Naive B cell (primary cell): ENCODE measurements around the gene SWAP70. TPM values are rescaled to one million over a fixed set of nuclear protein-coding genes. Genes with fewer than 3 reads are reported as not detected.

Source experiments
- ATAC-seq, 2 donors: fragments of 150-1000 bp; cut with Tn5 transposase; 2 replicates each; pipeline ENCODE4 v1.10.0; 2021; ENCODE audit warnings: low read depth in 2 of 2, mild to moderate bottlenecking in 2 of 2, moderate library complexity in 2 of 2
- DNase-seq: peaks from one replicate; pipeline ENCODE4 v3.0.0; 2022
- H3K27ac Mint-ChIP-seq, 6 donors: one replicate each; pipeline ENCODE4 v1.8.0; 2020 to 2022; ENCODE audit warnings: mild to moderate bottlenecking in 6 of 6, mixed read lengths in 6 of 6, moderate library complexity in 5 of 6, inconsistent platforms in 2 of 6
- H3K27me3 Mint-ChIP-seq, 3 donors: one replicate each; pipeline ENCODE4 v1.8.0; 2021 to 2022; ENCODE audit warnings: mixed read lengths in 3 of 3, mild to moderate bottlenecking in 1 of 3
- H3K36me3 Mint-ChIP-seq, 2 donors: one replicate each; pipeline ENCODE4 v1.8.0; 2020 to 2022; ENCODE audit warnings: mixed read lengths in 2 of 2, inconsistent platforms in 1 of 2, mild to moderate bottlenecking in 1 of 2
- H3K4me1 Mint-ChIP-seq, 3 donors: one replicate each; pipeline ENCODE4 v1.8.0; 2020 to 2022; ENCODE audit warnings: mixed read lengths in 3 of 3, inconsistent platforms in 1 of 3, mild to moderate bottlenecking in 1 of 3, moderate library complexity in 1 of 3
- H3K4me3 Mint-ChIP-seq, 8 donors: one replicate each; pipeline ENCODE4 v1.8.0; 2020 to 2022; ENCODE audit warnings: mild to moderate bottlenecking in 8 of 8, mixed read lengths in 8 of 8, moderate library complexity in 8 of 8, inconsistent platforms in 2 of 8
- H3K9me3 Mint-ChIP-seq, 7 donors: one replicate each; pipeline ENCODE4 v1.8.0; 2020 to 2022; ENCODE audit warnings: mixed read lengths in 7 of 7, mild to moderate bottlenecking in 5 of 7, inconsistent platforms in 2 of 7, moderate library complexity in 1 of 7
- polyA plus RNA-seq, 6 donors: library from polyadenylated mRNA; unstranded; fragments of 300-500 nt; fragmentation: Illumina TruSeq; gene quantifications; one replicate each; pipeline ENCODE4 v1.2.3, GENCODE V29; 2021; ENCODE audit warnings: low read depth in 6 of 6

Gene SWAP70
- polyA plus RNA-seq, 6 donors from 2014 or later: 239 to 378 (median 304) TPM

GRCh38 chr11:9626496-9627394, 37.1 kb upstream of the SWAP70 start:
- Mint-ChIP-seq H3K36me3 (no peaks in the 10 kb centered on the region), H3K9me3 (no peaks in the 10 kb centered on the region), H3K4me3 (no peak overlapping the region), H3K4me1 (peaks cover 49 to 58% (median 58%) of the 10 kb centered on the region in 3 donors), H3K27me3 (no peaks in the 10 kb centered on the region), H3K27ac (peak overlapping the region in 1 of 6 donors; percentile 76)
- no peak for DNase-seq
- no peak for ATAC-seq

GRCh38 chr11:9629064-9629463, 34.8 kb upstream of the SWAP70 start:
- Mint-ChIP-seq H3K27ac (peak overlapping the region in 3 of 6 donors; percentile 17 to 49 (median 28)), H3K9me3 (no peaks in the 10 kb centered on the region), H3K27me3 (no peaks in the 10 kb centered on the region), H3K4me1 (peaks cover 55 to 62% (median 61%) of the 10 kb centered on the region in 3 donors), H3K4me3 (no peak overlapping the region), H3K36me3 (no peaks in the 10 kb centered on the region)
- DNase-seq (no peak), ATAC-seq (peak; percentile 56 to 63)

- Mint-ChIP-seq H3K9me3 (no peaks in the 10 kb centered on the region), H3K4me3 (peak overlapping the region in 4 of 8 donors; percentile 47 to 73 (median 57)), H3K27me3 (no peaks in the 10 kb centered on the region), H3K27ac (peak overlapping the region; percentile 26 to 91 (median 82)), H3K4me1 (peaks cover 38 to 65% (median 53%) of the 10 kb centered on the region in 3 donors), H3K36me3 (no peaks in the 10 kb centered on the region)
- ATAC-seq (peak; percentile 75 to 78), DNase-seq (no peak)
These were observed 30.2 kb upstream of the SWAP70 start for GRCh38 chr11:9633679-9634078.

- Mint-ChIP-seq H3K27me3 (no peaks in the 10 kb centered on the region), H3K36me3 (peaks cover 0 to 4% of the 10 kb centered on the region in 2 donors), H3K4me1 (peaks cover 37 to 68% (median 61%) of the 10 kb centered on the region in 3 donors), H3K27ac (peak overlapping the region in 4 of 6 donors; percentile 42 to 86 (median 76)), H3K4me3 (no peak overlapping the region), H3K9me3 (no peaks in the 10 kb centered on the region)
- ATAC-seq (no peak), DNase-seq (no peak)
These were observed 27.2 kb upstream of the SWAP70 start for GRCh38 chr11:9636691-9637090.

- ATAC-seq (no peak), DNase-seq (no peak)
- peaks cover 36 to 75% (median 56%) of the 10 kb centered on the region in 3 donors for H3K4me1 Mint-ChIP-seq
- H3K36me3 Mint-ChIP-seq: peaks cover 0 to 4% of the 10 kb centered on the region in 2 donors
- peak overlapping the region in 3 of 8 donors; percentile 10 to 77 (median 41) for H3K4me3 Mint-ChIP-seq
- H3K27me3 Mint-ChIP-seq: no peaks in the 10 kb centered on the region
- peak overlapping the region; percentile 88 to 96 (median 92) for H3K27ac Mint-ChIP-seq
- no peaks in the 10 kb centered on the region for H3K9me3 Mint-ChIP-seq
These were observed 24.8 kb upstream of the SWAP70 start for GRCh38 chr11:9639099-9639498.

- peak; percentile 58 for DNase-seq
- peaks cover 37 to 75% (median 56%) of the 10 kb centered on the region in 3 donors for H3K4me1 Mint-ChIP-seq
- H3K9me3 Mint-ChIP-seq: no peaks in the 10 kb centered on the region
- H3K27me3 Mint-ChIP-seq: no peaks in the 10 kb centered on the region
- ATAC-seq: peak; percentile 97 to 98
- peak overlapping the region in 6 of 8 donors; percentile 10 to 77 (median 30) for H3K4me3 Mint-ChIP-seq
- H3K27ac Mint-ChIP-seq: peak overlapping the region; percentile 88 to 96 (median 92)
- peaks cover 0 to 4% of the 10 kb centered on the region in 2 donors for H3K36me3 Mint-ChIP-seq
These were observed 23.9 kb upstream of the SWAP70 start for GRCh38 chr11:9639985-9640384.

- DNase-seq (no peak), ATAC-seq (no peak)
- no peaks in the 10 kb centered on the region for H3K9me3 Mint-ChIP-seq
- peak overlapping the region in 3 of 6 donors; percentile 29 to 68 (median 61) for H3K27ac Mint-ChIP-seq
- H3K36me3 Mint-ChIP-seq: peaks cover 0 to 4% of the 10 kb centered on the region in 2 donors
- H3K27me3 Mint-ChIP-seq: no peaks in the 10 kb centered on the region
- H3K4me1 Mint-ChIP-seq: peaks cover 39 to 79% (median 49%) of the 10 kb centered on the region in 3 donors
- H3K4me3 Mint-ChIP-seq: peak overlapping the region in 1 of 8 donors; percentile 6
These were observed 21.0 kb upstream of the SWAP70 start for GRCh38 chr11:9642894-9643293.

GRCh38 chr11:9643751-9644150, 20.1 kb upstream of the SWAP70 start:
- H3K4me3 Mint-ChIP-seq: no peak overlapping the region
- DNase-seq (no peak), ATAC-seq (peak in 1 of 2 donors; percentile 7)
- no peaks in the 10 kb centered on the region for H3K27me3 Mint-ChIP-seq
- no peaks in the 10 kb centered on the region for H3K9me3 Mint-ChIP-seq
- H3K36me3 Mint-ChIP-seq: peaks cover 0 to 4% of the 10 kb centered on the region in 2 donors
- H3K4me1 Mint-ChIP-seq: peaks cover 45 to 75% (median 52%) of the 10 kb centered on the region in 3 donors
- peak overlapping the region in 5 of 6 donors; percentile 35 to 73 (median 54) for H3K27ac Mint-ChIP-seq

GRCh38 chr11:9645881-9646280, 18.0 kb upstream of the SWAP70 start:
- Mint-ChIP-seq H3K4me1 (peaks cover 33 to 59% (median 44%) of the 10 kb centered on the region in 3 donors), H3K4me3 (peak overlapping the region in 2 of 8 donors; percentile 32 to 51), H3K9me3 (no peaks in the 10 kb centered on the region), H3K27ac (no peak overlapping the region), H3K27me3 (no peaks in the 10 kb centered on the region), H3K36me3 (no peaks in the 10 kb centered on the region)
- DNase-seq: no peak
- no peak for ATAC-seq

GRCh38 chr11:9646324-9646723, 17.6 kb upstream of the SWAP70 start:
- no peak for ATAC-seq
- Mint-ChIP-seq H3K27ac (no peak overlapping the region), H3K36me3 (no peaks in the 10 kb centered on the region), H3K9me3 (no peaks in the 10 kb centered on the region), H3K4me3 (no peak overlapping the region), H3K27me3 (no peaks in the 10 kb centered on the region), H3K4me1 (peaks cover 33 to 55% (median 44%) of the 10 kb centered on the region in 3 donors)
- no peak for DNase-seq

- no peak overlapping the region for H3K4me3 Mint-ChIP-seq
- H3K36me3 Mint-ChIP-seq: no peaks in the 10 kb centered on the region
- peaks cover 0 to 4% (median 0%) of the 10 kb centered on the region in 7 donors for H3K9me3 Mint-ChIP-seq
- ATAC-seq: no peak
- H3K4me1 Mint-ChIP-seq: peaks cover 33 to 39% (median 36%) of the 10 kb centered on the region in 3 donors
- no peaks in the 10 kb centered on the region for H3K27me3 Mint-ChIP-seq
- DNase-seq: no peak
- peak overlapping the region in 3 of 6 donors; percentile 55 to 73 (median 59) for H3K27ac Mint-ChIP-seq
These were observed 12.4 kb upstream of the SWAP70 start for GRCh38 chr11:9651481-9651880.

GRCh38 chr11:9651899-9652748, 11.8 kb upstream of the SWAP70 start:
- no peak for ATAC-seq
- peaks cover 33 to 44% (median 40%) of the 10 kb centered on the region in 3 donors for H3K4me1 Mint-ChIP-seq
- H3K4me3 Mint-ChIP-seq: peak overlapping the region in 2 of 8 donors; percentile 32 to 37
- H3K27ac Mint-ChIP-seq: peak overlapping the region in 5 of 6 donors; percentile 24 to 90 (median 55)
- no peaks in the 10 kb centered on the region for H3K36me3 Mint-ChIP-seq
- no peak for DNase-seq
- peaks cover 0 to 4% (median 0%) of the 10 kb centered on the region in 7 donors for H3K9me3 Mint-ChIP-seq
- no peaks in the 10 kb centered on the region for H3K27me3 Mint-ChIP-seq

GRCh38 chr11:9653871-9654270, 10.0 kb upstream of the SWAP70 start:
- no peaks in the 10 kb centered on the region for H3K36me3 Mint-ChIP-seq
- peaks cover 32 to 49% (median 48%) of the 10 kb centered on the region in 3 donors for H3K4me1 Mint-ChIP-seq
- DNase-seq (no peak), ATAC-seq (no peak)
- H3K9me3 Mint-ChIP-seq: peaks cover 0 to 4% (median 0%) of the 10 kb centered on the region in 7 donors
- H3K27ac Mint-ChIP-seq: no peak overlapping the region
- no peak overlapping the region for H3K4me3 Mint-ChIP-seq
- no peaks in the 10 kb centered on the region for H3K27me3 Mint-ChIP-seq
